Loucy (cell line): ENCODE data around the gene FCHO1.

ENCODE experiments used
- H2AFZ ChIP-seq: fragments of 200-600 bp; sonication (generic); 2 replicates; pipeline ENCODE4 v1.6.0; 2016; ENCODE audit warnings: antibody characterized with exemption, mild to moderate bottlenecking, low read length, moderate library complexity
- H3F3A ChIP-seq: fragments of 200-600 bp; 2 replicates; pipeline ENCODE4 v1.6.0; 2016; ENCODE audit warnings: antibody characterized with exemption, low read depth, mild to moderate bottlenecking
- H3K27me3 ChIP-seq: fragments of 200-600 bp; sonication (generic); 2 replicates; pipeline ENCODE4 v1.6.1; 2014; ENCODE audit warnings: low read length, mild to moderate bottlenecking; ENCODE audit not compliant: insufficient read depth, poor library complexity, severe bottlenecking
- H3K36me3 ChIP-seq: fragments of 200-600 bp; sonication (generic); 2 replicates; pipeline ENCODE4 v1.6.1; 2016; ENCODE audit warnings: low read length; ENCODE audit not compliant: insufficient read depth
- H3K4me1 ChIP-seq: fragments of 200-600 bp; sonication (generic); 2 replicates; pipeline ENCODE4 v1.5.1; 2014; ENCODE audit warnings: low read length, mild to moderate bottlenecking; ENCODE audit not compliant: insufficient read depth, poor library complexity, severe bottlenecking
- H3K4me2 ChIP-seq: fragments of 200-600 bp; sonication (generic); 2 replicates; pipeline ENCODE4 v1.6.0; 2014; ENCODE audit warnings: antibody characterized with exemption, low read length, low read depth, mild to moderate bottlenecking; ENCODE audit not compliant: poor library complexity, severe bottlenecking
- H3K4me3 ChIP-seq: fragments of 200-600 bp; sonication (generic); 2 replicates; pipeline ENCODE4 v1.5.1; 2014; ENCODE audit warnings: low read length, mild to moderate bottlenecking, mixed read lengths; ENCODE audit not compliant: poor library complexity, severe bottlenecking
- H3K79me2 ChIP-seq: fragments of 200-600 bp; sonication (generic); 2 replicates; pipeline ENCODE4 v1.6.1; 2014; ENCODE audit warnings: low read length; ENCODE audit not compliant: insufficient read depth
- H3K9ac ChIP-seq: fragments of 200-600 bp; sonication (generic); 2 replicates; pipeline ENCODE4 v1.6.0; 2014; ENCODE audit warnings: mild to moderate bottlenecking, low read depth, low read length, moderate library complexity; ENCODE audit not compliant: poor library complexity, severe bottlenecking
- H3K9me2 ChIP-seq: fragments of 200-600 bp; sonication (generic); replicated peaks from 2 replicates; pipeline ENCODE4 v1.6.1; 2016; ENCODE audit warnings: low read depth, low read length, mixed read lengths
- H3K9me3 ChIP-seq: fragments of 200-600 bp; sonication (generic); 2 replicates; pipeline ENCODE4 v1.6.1; 2014; ENCODE audit warnings: mild to moderate bottlenecking, antibody characterized with exemption, low read length, low read depth; ENCODE audit not compliant: insufficient read depth
- H4K20me1 ChIP-seq: fragments of 200-600 bp; sonication (generic); 2 replicates; pipeline ENCODE4 v1.6.0; 2014; ENCODE audit warnings: antibody characterized with exemption, low read length, mild to moderate bottlenecking; ENCODE audit not compliant: insufficient read depth, poor library complexity, severe bottlenecking
- CTCF ChIP-seq: fragments of 200-600 bp; sonication (generic); conservative IDR thresholded peaks from 2 replicates; pipeline ENCODE4 v1.5.1; 2014; ENCODE audit warnings: mild to moderate bottlenecking, antibody characterized with exemption, low read length
- EZH2phosphoT487 ChIP-seq: fragments of 200-600 bp; IDR thresholded peaks from 2 replicates; pipeline ENCODE4 v1.6.1; 2018; ENCODE audit warnings: antibody characterized with exemption, mild to moderate bottlenecking, moderate library complexity, borderline replicate concordance

FCHO1 gene

GRCh38 chr19:17835182-17836006 lies 84.1 kb downstream of the FCHO1 start:
- no peaks in the 10 kb centered on the region for H3K27me3 ChIP-seq
- H3K4me2 ChIP-seq, result no peak overlapping the region
- H3K36me3 ChIP-seq, result peaks cover 29% of the 10 kb centered on the region; the same call in 1 of the 2 replicates

GRCh38 chr19:17836530-17836929 lies 85.3 kb downstream of the FCHO1 start:
- no peak overlapping the region for H3K4me2 ChIP-seq
- no peak overlapping the region for H2AFZ ChIP-seq
- no peaks in the 10 kb centered on the region for H3F3A ChIP-seq
- H3K4me1 ChIP-seq, result peaks cover 3% of the 10 kb centered on the region
- no peak overlapping the region for H3K9ac ChIP-seq
- H3K36me3 ChIP-seq, result peaks cover 36% of the 10 kb centered on the region; the same call in 1 of the 2 replicates
- no peak overlapping the region for H3K4me3 ChIP-seq
- no peak for TF ChIP-seq EZH2phosphoT487
- no peak for TF ChIP-seq CTCF
- no peaks in the 10 kb centered on the region for H3K9me2 ChIP-seq
- H3K9me3 ChIP-seq, result no peaks in the 10 kb centered on the region
- no peaks in the 10 kb centered on the region for H3K79me2 ChIP-seq
- no peaks in the 10 kb centered on the region for H4K20me1 ChIP-seq
- H3K27me3 ChIP-seq, result no peaks in the 10 kb centered on the region

More at GRCh38 chr19:17835182-17836006, 84.1 kb downstream of the FCHO1 start:
- Histone ChIP-seq H3K79me2 (no peaks in the 10 kb centered on the region), H3F3A (no peaks in the 10 kb centered on the region), H4K20me1 (no peaks in the 10 kb centered on the region), H3K9me3 (no peaks in the 10 kb centered on the region), H3K4me1 (peaks cover 3% of the 10 kb centered on the region), H2AFZ (no peak overlapping the region), H3K4me3 (no peak overlapping the region), H3K9me2 (no peaks in the 10 kb centered on the region), H3K9ac (no peak overlapping the region)
- TF ChIP-seq CTCF (no peak), EZH2phosphoT487 (no peak)

- Histone ChIP-seq H3K4me3 (no peak overlapping the region), H3F3A (no peaks in the 10 kb centered on the region), H3K9ac (no peak overlapping the region), H3K79me2 (no peaks in the 10 kb centered on the region; the same call in 1 of the 2 replicates), H3K4me2 (no peak overlapping the region), H3K27me3 (no peaks in the 10 kb centered on the region), H2AFZ (no peak overlapping the region), H3K9me3 (no peaks in the 10 kb centered on the region), H3K4me1 (peaks cover 3% of the 10 kb centered on the region), H4K20me1 (no peaks in the 10 kb centered on the region), H3K9me2 (no peaks in the 10 kb centered on the region), H3K36me3 (peaks cover 28% of the 10 kb centered on the region; the same call in 1 of the 2 replicates)
- TF ChIP-seq EZH2phosphoT487, result no peak
Measured at GRCh38 chr19:17837972-17838371, 86.7 kb downstream of the FCHO1 start.
